Bronchial epithelial cell (primary cell): ENCODE measurements around the gene PBX1. TPM values are rescaled to one million over a fixed set of nuclear protein-coding genes. Genes with fewer than 3 reads are reported as not detected.

Experiments used
- DNase-seq: peaks from one replicate; pipeline ENCODE4 v3.0.0-alpha.2; 2010; ENCODE audit warnings: low read depth
- FAIRE-seq: peaks from 2 replicates; lab custom pipeline; 2011; peaks lifted over from hg19 to GRCh38; lab: Jason Lieb, UNC
- H3K27me3 ChIP-seq: 2 replicates; pipeline ENCODE4 v1.5.1; 2011; ENCODE audit warnings: low read length; ENCODE audit not compliant: control insufficient read depth, insufficient read depth
- H3K36me3 ChIP-seq: 2 replicates; pipeline ENCODE4 v1.5.1; 2011; ENCODE audit warnings: low read length; ENCODE audit not compliant: control insufficient read depth, insufficient read depth
- H3K4me3 ChIP-seq: 2 replicates; pipeline ENCODE4 v1.5.1; 2011; ENCODE audit warnings: mild to moderate bottlenecking, low read depth, low read length, control low read depth
- total RNA-seq: library from RNA; depleted of rRNA; stranded (reverse); fragments of >200 nt; gene quantifications from 2 replicates; pipeline ENCODE4 v1.2.1, GENCODE V29; 2014
- TF ChIP-seq, protein P1 (sequence below): IDR thresholded peaks from 2 replicates; pipeline ENCODE4 v1.5.1; 2011; ENCODE audit warnings: mild to moderate bottlenecking, moderate library complexity, low read length, control low read depth, inconsistent platforms; ENCODE audit not compliant: insufficient read depth, severe bottlenecking

PBX1 gene
- total RNA-seq, 1 donor from 2014 or later, result 3.2 TPM

DNA sequence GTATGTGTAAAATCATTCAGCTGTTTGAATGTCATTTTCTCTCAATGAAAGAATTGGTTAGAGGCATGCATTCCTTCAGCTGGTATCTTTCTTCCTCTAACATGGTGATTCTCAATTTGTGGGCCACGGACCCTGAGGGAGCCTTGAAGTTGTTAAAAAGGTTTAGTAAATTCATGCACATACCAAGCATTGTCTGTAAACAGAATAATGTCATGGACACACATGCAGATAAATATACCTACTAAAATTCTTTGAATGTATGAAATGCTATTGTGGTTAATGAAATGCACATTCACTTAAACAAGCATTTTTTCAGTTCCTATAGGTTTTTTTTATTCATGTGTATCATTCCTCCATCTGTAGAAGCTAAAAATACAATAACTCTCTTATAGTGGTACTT is 65.4 kb downstream of the PBX1 start:
- FAIRE-seq, result no peak
- Histone ChIP-seq H3K27me3 (no peaks in the 10 kb centered on the region), H3K36me3 (no peaks in the 10 kb centered on the region)

DNA sequence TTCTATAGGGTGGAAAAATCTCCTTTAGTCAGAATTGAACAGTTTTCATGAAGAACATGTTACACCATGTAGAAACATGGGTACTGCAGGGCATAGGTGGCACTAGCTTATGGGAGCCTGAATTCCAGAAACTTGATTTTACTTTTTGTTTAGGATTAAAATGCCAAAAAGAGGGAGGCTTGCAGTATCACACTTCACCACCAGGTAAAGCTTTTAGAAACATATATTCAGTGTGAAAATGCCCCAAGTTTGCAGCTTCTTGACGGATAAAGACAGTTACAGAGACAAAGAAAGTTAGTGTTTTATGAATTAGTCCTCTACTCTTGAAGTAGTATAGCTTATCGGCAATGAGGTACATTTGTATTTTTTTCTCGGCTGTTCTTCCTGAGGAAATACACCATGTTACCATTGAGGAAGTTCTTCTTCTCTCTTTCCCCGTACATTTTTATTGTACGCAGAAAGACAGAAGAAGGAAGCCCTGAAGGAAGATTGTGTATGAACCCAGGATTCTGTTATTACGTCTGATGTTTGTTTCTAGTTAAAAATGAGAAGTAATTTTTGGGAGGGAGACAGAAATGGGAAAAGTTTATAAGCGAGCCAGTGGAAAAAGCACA is 66.1 kb downstream of the PBX1 start:
- H3K4me3 ChIP-seq, result no peak overlapping the region
- H3K27me3 ChIP-seq, result no peaks in the 10 kb centered on the region
- TF ChIP-seq, protein P1, sequence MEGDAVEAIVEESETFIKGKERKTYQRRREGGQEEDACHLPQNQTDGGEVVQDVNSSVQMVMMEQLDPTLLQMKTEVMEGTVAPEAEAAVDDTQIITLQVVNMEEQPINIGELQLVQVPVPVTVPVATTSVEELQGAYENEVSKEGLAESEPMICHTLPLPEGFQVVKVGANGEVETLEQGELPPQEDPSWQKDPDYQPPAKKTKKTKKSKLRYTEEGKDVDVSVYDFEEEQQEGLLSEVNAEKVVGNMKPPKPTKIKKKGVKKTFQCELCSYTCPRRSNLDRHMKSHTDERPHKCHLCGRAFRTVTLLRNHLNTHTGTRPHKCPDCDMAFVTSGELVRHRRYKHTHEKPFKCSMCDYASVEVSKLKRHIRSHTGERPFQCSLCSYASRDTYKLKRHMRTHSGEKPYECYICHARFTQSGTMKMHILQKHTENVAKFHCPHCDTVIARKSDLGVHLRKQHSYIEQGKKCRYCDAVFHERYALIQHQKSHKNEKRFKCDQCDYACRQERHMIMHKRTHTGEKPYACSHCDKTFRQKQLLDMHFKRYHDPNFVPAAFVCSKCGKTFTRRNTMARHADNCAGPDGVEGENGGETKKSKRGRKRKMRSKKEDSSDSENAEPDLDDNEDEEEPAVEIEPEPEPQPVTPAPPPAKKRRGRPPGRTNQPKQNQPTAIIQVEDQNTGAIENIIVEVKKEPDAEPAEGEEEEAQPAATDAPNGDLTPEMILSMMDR, result peak; percentile 14
- H3K36me3 ChIP-seq, result no peaks in the 10 kb centered on the region
- DNase-seq, result no peak
- no peak for FAIRE-seq

More for the DNA sequence above, 65.4 kb downstream of the PBX1 start:
- DNase-seq, result no peak
- TF ChIP-seq, protein P1, result no peak
- H3K4me3 ChIP-seq, result no peak overlapping the region

DNA sequence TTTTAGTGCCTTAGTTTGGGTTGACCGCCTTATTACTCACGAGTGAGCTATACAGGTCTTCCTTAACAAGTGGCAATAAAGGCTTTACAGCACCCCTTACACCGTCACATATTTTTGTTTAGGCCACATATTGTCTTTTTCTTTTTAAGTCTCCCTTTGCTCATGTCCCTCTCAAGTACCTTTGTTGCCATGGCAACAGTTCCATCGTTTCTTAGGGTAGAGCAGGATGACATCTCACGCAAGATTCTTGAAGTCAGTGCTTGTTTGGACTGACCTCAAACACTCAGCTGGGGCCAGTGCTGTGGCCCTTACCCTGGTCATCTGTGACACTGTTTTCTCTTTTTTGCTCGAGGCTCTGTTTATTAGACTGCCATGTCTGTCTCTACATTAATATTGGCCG is 69.8 kb downstream of the PBX1 start:
- Histone ChIP-seq H3K4me3 (no peak overlapping the region), H3K27me3 (no peaks in the 10 kb centered on the region), H3K36me3 (no peaks in the 10 kb centered on the region)
- TF ChIP-seq, protein P1, result no peak
- DNase-seq (no peak), FAIRE-seq (no peak)

DNA sequence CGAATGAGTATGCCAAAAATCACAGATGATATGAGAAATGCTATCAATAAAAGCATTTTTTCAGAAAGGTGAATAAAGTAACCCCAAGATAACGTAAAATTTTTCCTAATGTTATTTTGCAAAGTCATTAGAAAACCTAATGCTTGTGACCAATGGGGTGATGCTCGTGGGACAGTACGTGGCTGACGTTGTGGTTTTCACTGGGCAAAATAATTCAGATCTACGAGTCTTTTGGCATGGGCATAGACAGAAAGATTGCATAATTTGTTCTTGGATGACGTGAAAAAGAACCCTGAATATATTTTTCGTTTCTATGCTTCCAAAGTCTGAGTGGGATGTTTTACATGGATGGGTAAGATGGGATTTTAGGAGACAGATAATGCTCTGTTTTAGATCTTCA is 71.0 kb downstream of the PBX1 start:
- TF ChIP-seq, protein P1, result no peak
- DNase-seq, result no peak
- Histone ChIP-seq H3K36me3 (no peaks in the 10 kb centered on the region), H3K27me3 (no peaks in the 10 kb centered on the region), H3K4me3 (no peak overlapping the region)
- no peak for FAIRE-seq

DNA sequence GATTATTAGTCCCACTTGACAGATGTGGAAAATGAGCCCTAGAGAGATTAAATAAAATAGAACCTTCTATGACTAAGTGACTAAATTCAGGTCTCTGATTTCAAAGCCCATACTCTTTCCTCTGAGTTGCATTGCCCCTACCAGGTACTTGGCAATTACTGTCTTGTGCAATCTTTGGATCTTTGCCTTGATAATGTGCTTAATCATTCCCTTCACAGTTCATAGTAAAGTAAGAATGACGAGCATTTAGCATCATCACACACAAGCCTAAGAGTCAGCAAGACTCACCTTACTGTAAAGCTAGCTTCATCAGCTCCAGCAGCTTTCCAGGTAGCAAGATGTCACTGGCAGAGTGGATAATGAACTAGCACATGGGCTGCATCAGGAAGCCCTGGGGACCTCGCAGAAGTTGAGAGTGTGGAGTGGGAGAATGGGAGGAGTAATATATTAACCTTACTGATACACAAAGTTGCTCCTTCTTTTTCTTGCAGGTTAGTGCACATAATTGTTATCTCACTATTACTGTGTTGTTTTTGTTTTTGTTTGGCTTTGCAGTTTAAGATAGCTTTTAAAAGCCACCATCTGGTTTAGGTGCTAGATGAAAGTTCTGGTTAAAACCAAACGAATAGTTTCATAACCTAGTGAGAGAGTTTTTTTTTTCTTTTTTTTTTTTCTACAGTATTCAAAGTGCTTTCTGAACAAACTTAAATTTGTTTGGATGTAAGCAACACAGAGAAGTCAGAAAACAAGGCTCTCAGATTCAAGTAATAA is 71.8 kb downstream of the PBX1 start:
- TF ChIP-seq, protein P1, result no peak
- Histone ChIP-seq H3K27me3 (no peaks in the 10 kb centered on the region), H3K4me3 (no peak overlapping the region), H3K36me3 (no peaks in the 10 kb centered on the region)
- DNase-seq, result peak; percentile 98
- peak; percentile 90 for FAIRE-seq
